SH-SY5Y (cell line): ENCODE measurements around the gene NCLN.

ENCODE experiments used
- GATA2 ChIP-seq: IDR thresholded peaks from 2 replicates; pipeline ENCODE4 v1.6.1; 2011; ENCODE audit warnings: mild to moderate bottlenecking, low read depth, low read length
- GATA3 ChIP-seq: IDR thresholded peaks from 2 replicates; pipeline ENCODE4 v1.6.1; 2011; ENCODE audit warnings: low read depth, mild to moderate bottlenecking, low read length, moderate library complexity

GRCh38 chr19:3151563-3152418, 33.9 kb upstream of the NCLN start:
- TF ChIP-seq GATA3 (no peak), GATA2 (no peak)
